ENCODE results near the gene RPS6KL1.

RPS6KL1 gene, protein sequence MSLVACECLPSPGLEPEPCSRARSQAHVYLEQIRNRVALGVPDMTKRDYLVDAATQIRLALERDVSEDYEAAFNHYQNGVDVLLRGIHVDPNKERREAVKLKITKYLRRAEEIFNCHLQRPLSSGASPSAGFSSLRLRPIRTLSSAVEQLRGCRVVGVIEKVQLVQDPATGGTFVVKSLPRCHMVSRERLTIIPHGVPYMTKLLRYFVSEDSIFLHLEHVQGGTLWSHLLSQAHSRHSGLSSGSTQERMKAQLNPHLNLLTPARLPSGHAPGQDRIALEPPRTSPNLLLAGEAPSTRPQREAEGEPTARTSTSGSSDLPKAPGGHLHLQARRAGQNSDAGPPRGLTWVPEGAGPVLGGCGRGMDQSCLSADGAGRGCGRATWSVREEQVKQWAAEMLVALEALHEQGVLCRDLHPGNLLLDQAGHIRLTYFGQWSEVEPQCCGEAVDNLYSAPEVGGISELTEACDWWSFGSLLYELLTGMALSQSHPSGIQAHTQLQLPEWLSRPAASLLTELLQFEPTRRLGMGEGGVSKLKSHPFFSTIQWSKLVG

DNA sequence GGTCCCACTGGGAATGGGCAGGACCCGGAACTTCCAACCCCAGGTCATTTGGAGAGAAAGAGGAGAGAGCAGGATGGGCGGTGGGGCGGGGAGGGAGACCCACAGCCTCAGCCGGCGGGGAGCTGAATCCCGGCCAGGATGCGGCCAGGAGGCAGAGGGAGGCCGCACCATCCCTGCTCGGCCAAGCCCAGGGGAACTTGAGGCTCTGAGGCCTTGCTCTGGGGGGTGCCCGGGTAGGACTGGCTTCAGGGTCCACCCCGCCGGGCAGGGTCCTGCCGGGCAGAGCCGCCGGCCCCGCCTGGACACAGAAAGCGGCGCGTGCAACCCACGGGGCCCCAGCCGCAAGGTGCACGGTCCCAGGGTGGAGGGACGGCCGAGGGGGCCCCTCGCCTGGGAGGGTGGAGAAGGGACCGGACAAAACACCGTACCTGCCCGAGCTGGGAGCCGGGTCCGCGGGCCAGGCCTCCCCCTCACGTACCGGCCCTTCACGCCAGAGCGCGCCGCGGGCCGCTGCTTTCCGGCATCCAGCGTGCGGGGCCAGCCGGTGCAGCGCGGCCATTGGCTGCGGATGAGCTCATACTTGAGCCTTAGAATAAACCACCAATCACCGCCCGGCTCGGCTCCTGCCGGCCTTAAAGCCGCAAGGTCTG, at the start of gene RPS6KL1:
Gene RPS6KL1, minus strand, starts transcription at position 509 of the 650 bp plus-strand sequence. CDS start 1,719 bp downstream, outside the sequence.
- TF ChIP-seq, protein P1, sequence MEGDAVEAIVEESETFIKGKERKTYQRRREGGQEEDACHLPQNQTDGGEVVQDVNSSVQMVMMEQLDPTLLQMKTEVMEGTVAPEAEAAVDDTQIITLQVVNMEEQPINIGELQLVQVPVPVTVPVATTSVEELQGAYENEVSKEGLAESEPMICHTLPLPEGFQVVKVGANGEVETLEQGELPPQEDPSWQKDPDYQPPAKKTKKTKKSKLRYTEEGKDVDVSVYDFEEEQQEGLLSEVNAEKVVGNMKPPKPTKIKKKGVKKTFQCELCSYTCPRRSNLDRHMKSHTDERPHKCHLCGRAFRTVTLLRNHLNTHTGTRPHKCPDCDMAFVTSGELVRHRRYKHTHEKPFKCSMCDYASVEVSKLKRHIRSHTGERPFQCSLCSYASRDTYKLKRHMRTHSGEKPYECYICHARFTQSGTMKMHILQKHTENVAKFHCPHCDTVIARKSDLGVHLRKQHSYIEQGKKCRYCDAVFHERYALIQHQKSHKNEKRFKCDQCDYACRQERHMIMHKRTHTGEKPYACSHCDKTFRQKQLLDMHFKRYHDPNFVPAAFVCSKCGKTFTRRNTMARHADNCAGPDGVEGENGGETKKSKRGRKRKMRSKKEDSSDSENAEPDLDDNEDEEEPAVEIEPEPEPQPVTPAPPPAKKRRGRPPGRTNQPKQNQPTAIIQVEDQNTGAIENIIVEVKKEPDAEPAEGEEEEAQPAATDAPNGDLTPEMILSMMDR (IDR thresholded peaks at IDR 0.05; ENCODE audit: borderline replicate concordance, insufficient read depth, low read depth, low read length), result no peak
- H3K4me3 ChIP-seq (ENCODE audit: low read depth, low read length), result peak within 1 kb of the TSS; percentile 77

DNA sequence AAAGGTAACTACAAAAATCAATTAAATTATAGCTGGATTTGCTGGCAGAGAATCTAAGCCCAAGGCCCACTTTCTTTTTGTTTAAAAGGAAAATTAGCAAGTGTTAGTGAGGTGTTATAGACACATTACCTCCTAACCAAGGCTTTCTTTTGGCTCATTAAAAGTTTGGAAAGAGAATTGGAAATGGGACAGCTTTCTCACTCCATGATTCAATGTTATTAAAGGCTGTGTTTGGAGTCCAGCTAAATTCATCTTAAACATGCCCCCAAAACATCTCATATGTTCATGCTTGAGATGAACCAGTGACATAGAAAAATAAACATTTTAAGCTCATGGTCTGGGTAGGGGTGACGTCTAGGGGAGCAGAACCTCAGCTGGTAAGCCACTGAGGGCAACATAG, 45.8 kb upstream of the RPS6KL1 start:
- TF ChIP-seq, protein P1 (IDR thresholded peaks at IDR 0.05; ENCODE audit: borderline replicate concordance, insufficient read depth, low read depth, low read length), result no peak
- H3K4me3 ChIP-seq (ENCODE audit: low read depth, low read length), result no peak overlapping the region

DNA sequence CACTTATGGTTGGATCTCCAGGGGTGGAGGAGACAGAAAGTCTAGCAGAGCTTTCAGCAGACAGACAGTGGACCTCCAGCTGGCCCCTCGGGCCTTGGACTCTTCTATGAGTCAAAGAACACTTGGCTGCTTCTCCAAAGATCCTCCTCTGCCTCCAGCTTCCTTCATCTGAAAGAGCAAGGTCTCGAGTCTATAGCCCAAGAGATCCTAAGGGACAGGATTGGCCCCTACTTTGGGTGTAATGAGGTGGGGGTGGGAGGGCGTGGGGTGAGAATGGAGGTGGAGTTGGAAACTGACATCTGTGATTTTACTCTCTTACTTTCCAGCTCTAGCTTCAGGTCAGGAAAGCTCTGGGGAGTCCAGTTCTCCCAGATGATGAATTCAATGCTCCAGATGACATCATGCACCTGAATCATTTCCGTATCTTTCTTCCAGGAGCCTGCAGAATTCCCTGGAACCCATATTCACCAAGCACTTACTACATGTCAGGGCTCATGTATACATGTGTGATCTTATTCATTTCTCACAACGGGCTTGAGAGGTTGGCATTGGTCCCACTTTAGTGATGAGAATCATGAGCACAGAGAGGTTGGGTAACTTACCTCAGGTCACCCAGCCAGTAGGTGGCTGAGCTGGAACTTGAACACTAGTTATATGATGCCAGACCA, 42.6 kb upstream of the RPS6KL1 start:
- TF ChIP-seq, protein P1 (IDR thresholded peaks at IDR 0.05; ENCODE audit: borderline replicate concordance, insufficient read depth, low read depth, low read length), result no peak
- no peak overlapping the region for H3K4me3 ChIP-seq (ENCODE audit: low read depth, low read length)

DNA sequence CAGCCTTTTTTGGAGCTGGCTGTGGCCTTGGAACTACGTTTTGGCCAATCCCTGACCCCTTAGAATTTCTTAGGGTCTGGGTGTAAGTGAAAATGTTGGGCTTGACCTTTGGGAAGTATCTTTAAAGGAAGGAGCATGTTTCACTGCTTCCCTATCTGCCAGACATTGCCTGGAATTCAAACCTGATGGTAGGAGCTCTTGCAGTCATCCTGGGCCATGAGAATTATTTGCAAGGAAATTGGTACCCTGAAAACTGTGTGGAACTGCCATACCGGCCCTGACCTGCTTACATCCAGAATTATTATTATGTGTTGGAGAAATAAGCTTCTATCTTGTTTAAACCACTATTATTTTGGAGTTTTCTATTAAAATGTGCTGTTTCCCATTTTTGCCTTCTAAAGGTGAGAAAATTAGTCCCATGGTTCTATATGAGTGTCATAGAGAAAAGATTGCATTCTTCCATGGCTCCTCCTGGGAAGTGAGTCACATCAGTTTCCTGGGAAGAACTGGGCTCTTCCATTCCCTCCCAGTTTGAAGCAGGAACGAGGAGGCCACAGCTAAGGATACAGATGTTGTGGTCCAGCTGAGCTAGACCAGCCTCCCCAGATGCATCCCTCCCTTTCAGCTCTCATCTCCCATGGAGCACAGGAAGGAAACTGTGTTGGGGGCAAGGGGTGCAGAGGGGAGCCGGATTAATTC, 41.9 kb upstream of the RPS6KL1 start:
- H3K4me3 ChIP-seq (ENCODE audit: low read depth, low read length), result no peak overlapping the region
- TF ChIP-seq, protein P1 (IDR thresholded peaks at IDR 0.05; ENCODE audit: borderline replicate concordance, insufficient read depth, low read depth, low read length), result no peak

DNA sequence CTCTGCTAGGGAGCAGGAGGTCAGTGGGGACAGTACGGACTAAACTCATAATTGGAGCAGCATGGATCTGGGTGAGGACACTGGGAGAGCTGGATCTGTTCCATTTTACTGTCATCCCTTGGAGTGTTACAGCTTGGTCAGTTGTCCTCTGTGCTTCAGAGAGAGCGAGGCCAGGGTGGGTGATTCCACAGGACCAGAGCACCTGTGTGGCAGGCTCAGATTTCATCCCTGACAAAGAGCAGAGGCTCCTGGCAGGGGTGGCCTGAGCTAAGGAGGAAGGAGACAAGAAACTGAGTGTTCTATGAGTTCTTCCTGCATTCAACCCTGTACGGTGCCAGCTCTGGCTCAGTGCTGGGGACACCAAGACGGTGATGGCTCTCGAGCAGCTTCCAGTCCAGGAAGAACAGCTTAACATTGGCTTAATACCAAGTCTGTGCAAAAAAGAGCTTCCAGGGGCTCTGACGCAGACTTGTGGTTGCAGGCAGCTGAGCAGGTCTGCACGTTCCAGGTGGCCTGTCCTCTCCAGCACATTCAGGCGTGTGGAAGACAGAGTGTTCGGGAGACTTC, 40.7 kb upstream of the RPS6KL1 start:
- no peak overlapping the region for H3K4me3 ChIP-seq (ENCODE audit: low read depth, low read length)
- TF ChIP-seq, protein P1 (IDR thresholded peaks at IDR 0.05; ENCODE audit: borderline replicate concordance, insufficient read depth, low read depth, low read length), result no peak

DNA sequence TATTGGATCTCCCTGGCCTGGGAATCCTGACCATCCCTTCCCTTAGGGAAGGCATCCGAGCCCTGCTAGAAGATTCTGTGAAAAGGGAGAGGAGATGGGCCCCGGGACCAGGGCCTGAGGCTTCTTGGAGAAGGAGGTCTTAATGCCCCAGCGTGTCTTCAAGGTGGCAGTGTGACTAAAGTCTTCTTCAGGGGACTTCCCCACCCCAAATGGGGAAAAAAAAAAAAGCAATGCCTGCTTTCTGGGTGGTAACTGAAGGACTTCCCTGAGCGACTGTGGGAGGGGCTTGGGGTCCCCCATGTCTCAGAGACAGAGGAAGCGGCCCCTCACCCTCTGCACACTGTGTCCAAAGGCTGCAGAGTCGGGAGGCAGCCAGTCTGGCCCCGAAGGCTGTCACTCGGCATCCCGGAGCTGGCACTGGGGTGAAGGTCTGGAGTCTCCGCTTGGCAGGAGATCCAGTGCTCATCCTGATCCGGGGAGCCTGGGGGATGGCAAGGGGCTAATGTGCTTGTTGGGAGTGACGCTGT, 40.2 kb upstream of the RPS6KL1 start:
- TF ChIP-seq, protein P1 (IDR thresholded peaks at IDR 0.05; ENCODE audit: borderline replicate concordance, insufficient read depth, low read depth, low read length), result no peak

More for the DNA sequence above, 40.2 kb upstream of the RPS6KL1 start:
- H3K4me3 ChIP-seq (ENCODE audit: low read depth, low read length), result no peak overlapping the region
